Activated T-helper 1 cell treated with anti-CD3 and anti-CD28 coated beads, Interleukin-2, amount 50 U/mL, for 16 hours (primary cell): ENCODE results near the gene RNGTT.
"Not testable (repeated sequence)": the region's sequence is repeated elsewhere in the genome, so short reads cannot be mapped to it uniquely, and the experiment has no call there.

ENCODE experiments used
- DNase-seq, 2 donors: peaks; one replicate each; pipeline ENCODE4 v3.0.0-alpha.2; 2020; ENCODE audit warnings: low read depth in 1 of 2, low spot score in 1 of 2

RNGTT gene

GRCh38 chr6:88869263-88870020 is 94.0 kb downstream of the RNGTT start:
- no peak for DNase-seq

- DNase-seq, result no peak
Observed at GRCh38 chr6:88867841-88868731, 95.3 kb downstream of the RNGTT start.

DNA sequence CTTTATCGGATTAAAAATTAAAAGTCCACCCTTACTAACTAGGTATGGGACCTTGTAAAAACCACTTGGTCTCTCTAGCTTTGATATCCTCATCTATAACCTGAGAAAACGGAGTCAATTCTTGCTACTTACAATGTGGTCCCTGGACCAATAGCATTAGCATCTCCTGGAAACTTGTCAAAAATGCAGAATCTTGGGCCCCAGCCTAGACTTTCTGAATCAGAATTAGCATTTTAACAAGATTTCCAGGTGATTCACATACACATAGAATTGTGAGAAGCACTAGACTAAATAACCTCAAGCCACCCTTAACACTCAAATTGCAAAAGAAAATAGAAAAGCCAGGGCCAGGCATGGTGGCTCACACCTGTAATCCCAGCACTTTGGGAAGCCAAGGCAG is 96.6 kb downstream of the RNGTT start:
- DNase-seq, result no peak

GRCh38 chr6:88865275-88865674 is 98.1 kb downstream of the RNGTT start:
- no peak for DNase-seq

DNA sequence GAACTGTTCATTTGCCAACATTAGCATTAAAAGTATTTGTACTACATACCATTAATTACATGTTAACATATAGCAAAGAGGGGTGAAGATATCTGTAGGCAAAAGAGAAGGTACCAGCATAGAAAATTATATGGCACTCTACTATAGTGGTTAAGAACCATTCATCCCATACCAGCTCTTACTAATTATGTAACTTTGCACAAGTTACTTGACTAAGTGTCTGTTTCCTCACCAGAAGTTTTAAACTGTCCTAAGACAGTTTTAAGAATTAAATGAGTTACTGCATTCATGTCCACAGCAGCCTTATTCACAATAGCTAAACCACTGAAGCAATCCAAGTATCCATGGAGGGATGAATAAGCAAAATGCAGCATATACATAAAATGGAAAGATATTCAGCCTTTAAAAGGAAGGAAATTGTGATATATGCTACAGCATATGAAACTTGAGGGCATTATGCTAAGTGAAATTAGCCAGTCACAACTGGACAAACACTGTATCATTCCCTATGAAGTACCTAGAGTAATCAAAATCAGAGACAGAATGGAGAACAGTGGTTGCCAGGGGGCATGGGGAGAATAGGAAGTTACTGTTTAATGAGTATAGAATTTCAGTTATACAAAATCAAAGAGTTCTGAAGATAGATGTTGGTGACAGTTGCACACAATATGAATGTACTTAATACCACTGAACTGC is 98.9 kb downstream of the RNGTT start:
- DNase-seq, result no peak

- no peak for DNase-seq
Observed at GRCh38 chr6:88860310-88860709, 103.1 kb downstream of the RNGTT start.

- DNase-seq, result no peak
Observed at GRCh38 chr6:88858455-88858854, 105.0 kb downstream of the RNGTT start.

DNA sequence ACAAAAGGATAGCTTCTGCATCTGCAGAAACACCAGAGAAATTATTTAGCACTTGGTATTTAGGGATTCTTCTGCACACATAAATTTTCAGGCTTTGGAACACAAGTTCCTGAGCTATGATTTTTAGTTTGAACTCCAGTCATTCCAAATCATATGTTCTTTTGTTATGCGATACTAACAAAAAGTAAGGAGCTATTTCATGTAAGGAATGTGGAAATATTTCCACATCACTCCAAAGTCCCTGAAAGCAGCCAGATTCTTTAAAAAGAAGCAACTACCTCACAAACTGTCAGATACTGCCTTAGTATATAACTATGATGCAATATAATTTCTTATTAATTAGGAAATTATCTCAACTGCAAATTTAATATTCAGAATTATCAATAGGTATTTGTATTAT is 106.9 kb downstream of the RNGTT start:
- no peak for DNase-seq

- DNase-seq, result no peak
Observed at GRCh38 chr6:88855541-88856147, 107.8 kb downstream of the RNGTT start.

DNA sequence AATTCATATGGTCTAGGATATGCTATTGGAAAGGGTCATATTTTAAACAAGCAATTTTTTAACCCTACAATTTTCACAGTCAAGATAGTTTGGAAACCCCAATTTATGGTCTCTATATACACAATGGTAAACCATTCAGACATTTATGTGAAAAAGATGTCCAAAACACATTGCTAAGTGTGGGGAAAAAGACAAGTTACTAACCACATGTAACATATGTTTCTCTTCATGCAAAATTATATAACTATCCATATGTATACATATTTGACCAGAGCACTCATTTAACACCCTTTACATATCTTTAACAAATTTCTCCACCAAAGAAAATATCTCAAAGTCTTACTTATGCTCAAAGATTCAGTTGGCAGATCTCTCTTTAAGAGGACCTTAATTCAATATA is 110.6 kb downstream of the RNGTT start:
- no peak for DNase-seq

- DNase-seq, result no peak
Observed at GRCh38 chr6:88852000-88852399, 111.4 kb downstream of the RNGTT start.

DNA sequence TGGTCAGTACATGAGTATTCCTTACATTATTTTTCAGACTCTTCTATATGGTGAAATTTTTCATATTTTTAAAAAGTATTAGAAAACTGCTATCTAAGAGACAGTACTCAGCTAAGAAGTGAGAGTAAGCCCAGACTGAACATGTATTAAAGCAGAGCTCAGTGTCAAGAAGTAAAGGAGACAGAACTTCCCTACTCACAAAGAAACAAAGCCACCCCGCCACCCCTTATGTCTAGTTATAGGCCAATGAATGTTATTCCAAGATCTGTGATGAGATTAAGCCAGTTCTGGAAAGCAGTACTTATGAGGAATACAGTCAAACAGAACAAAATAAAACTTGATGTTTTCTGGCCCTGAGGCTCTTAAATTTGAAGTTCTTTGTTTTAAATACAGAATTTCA is 114.5 kb downstream of the RNGTT start:
- no peak for DNase-seq

GRCh38 chr6:88843040-88843439 is 120.4 kb downstream of the RNGTT start:
- no peak for DNase-seq

GRCh38 chr6:88842320-88842719 is 121.1 kb downstream of the RNGTT start:
- no peak for DNase-seq

- DNase-seq, result no peak
Observed at GRCh38 chr6:88840796-88841539, 122.5 kb downstream of the RNGTT start.

- no peak for DNase-seq
Observed at GRCh38 chr6:88840289-88840688, 123.1 kb downstream of the RNGTT start.

- no peak for DNase-seq
Observed at GRCh38 chr6:88839280-88839679, 124.1 kb downstream of the RNGTT start.

DNA sequence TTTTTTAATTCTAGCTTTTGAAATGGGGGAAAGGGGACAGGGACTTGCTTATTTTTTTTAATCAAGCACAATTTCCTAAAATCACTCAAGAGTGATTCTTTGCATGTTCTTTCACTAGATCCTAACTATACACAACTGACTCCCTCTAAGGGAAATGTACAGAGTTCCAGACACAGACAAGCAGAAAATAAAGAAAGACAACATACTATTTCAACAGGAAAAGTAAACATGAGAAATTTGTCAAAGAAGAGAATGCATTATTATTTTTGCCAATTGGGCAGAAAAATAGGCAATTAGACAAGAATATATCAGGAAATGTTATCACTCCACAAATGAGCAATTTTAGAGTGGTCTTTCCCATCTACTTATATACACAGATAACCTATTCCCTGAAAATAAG is 128.2 kb downstream of the RNGTT start:
- no peak for DNase-seq

GRCh38 chr6:88833071-88833470 is 130.3 kb downstream of the RNGTT start:
- DNase-seq, result not testable (repeated sequence)

DNA sequence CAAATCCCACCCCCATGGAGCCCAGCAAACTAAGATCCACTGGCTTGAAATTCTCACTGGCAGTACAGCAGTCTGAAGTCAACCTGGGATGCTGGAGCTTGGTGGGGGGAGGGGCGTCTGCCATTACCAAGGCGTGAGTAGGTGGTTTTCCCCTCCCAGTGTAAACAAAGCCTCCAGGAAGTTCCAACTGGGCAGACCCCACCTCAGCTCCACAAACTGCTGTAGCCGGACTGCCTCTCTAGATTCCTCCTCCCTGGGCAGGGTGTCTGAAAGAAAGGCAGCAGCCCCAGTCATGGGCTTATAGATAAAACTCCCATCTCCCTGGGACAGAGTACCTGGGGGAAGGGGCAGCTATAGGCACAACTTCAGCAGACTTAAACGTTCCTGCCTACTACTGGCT is 135.8 kb downstream of the RNGTT start:
- not testable (repeated sequence) for DNase-seq

DNA sequence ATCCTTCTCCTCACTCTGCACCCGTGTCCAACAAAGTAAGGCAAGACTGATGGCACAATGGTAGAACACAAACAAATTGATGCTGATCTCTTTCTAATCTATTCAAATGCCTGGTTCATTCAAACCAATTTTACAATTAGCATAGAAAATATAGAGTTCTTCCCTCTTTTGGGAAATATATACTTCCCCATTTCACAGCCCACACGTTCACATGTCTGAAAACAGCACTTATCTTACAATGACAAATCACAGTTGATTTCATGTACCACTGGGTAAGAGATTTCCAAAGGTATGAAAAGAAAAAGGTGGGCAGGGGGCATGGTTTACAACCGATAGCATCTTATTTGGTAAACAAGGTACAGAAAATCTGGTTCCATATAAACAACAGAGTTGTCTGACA is 137.6 kb downstream of the RNGTT start:
- no peak for DNase-seq
